ENCODE data around the gene MANEA. TPM values are rescaled to one million over a fixed set of nuclear protein-coding genes. Genes with fewer than 3 reads are reported as not detected.
"Not testable (repeated sequence)": the region's sequence is repeated elsewhere in the genome, so short reads cannot be mapped to it uniquely, and the experiment has no call there.

MANEA gene
- total RNA-seq, 2 donors from 2014 or later, result 10.2 to 11.5 TPM

GRCh38 chr6:95548188-95548786, 29.0 kb upstream of the MANEA start:
- Histone ChIP-seq H3K36me3 (no peaks in the 10 kb centered on the region), H3K4me3 (no peak overlapping the region), H3K27me3 (replicated peaks; ENCODE audit: insufficient read depth) (no peaks in the 10 kb centered on the region), H3K27ac (no peak overlapping the region), H3K9me3 (no peaks in the 10 kb centered on the region), H3K4me1 (replicated peaks) (no peaks in the 10 kb centered on the region)
- DNase-seq (ENCODE audit: low spot score), result no peak
- intact Hi-C loops (cut with DNase I), result no loop called here
- 97% methylated on average over 3 of the region's 3 CpGs for WGBS
- no peak for TF ChIP-seq CTCF (IDR thresholded peaks at IDR 0.05)
- TF ChIP-seq POLR2AphosphoS5 (IDR thresholded peaks at IDR 0.05), result no peak
- TF ChIP-seq POLR2A (IDR thresholded peaks at IDR 0.05), result no peak

- no peak for DNase-seq (ENCODE audit: low spot score)
- TF ChIP-seq POLR2A (IDR thresholded peaks at IDR 0.05) (no peak), POLR2AphosphoS5 (IDR thresholded peaks at IDR 0.05) (no peak), CTCF (IDR thresholded peaks at IDR 0.05) (no peak)
- Histone ChIP-seq H3K27me3 (replicated peaks; ENCODE audit: insufficient read depth) (no peaks in the 10 kb centered on the region), H3K9me3 (no peaks in the 10 kb centered on the region), H3K4me1 (replicated peaks) (no peaks in the 10 kb centered on the region), H3K27ac (no peak overlapping the region), H3K36me3 (no peaks in the 10 kb centered on the region), H3K4me3 (no peak overlapping the region)
- WGBS, result 93% methylated on average over 5 of the region's 5 CpGs
- intact Hi-C loops (cut with DNase I), result no loop called here
Observed at GRCh38 chr6:95551678-95552324, 25.5 kb upstream of the MANEA start.

GRCh38 chr6:95553880-95554279, 23.5 kb upstream of the MANEA start:
- 76% methylated on average over 1 of the region's 1 CpG for WGBS
- TF ChIP-seq POLR2AphosphoS5 (IDR thresholded peaks at IDR 0.05) (no peak), POLR2A (IDR thresholded peaks at IDR 0.05) (no peak), CTCF (IDR thresholded peaks at IDR 0.05) (no peak)
- Histone ChIP-seq H3K4me1 (replicated peaks) (no peaks in the 10 kb centered on the region), H3K36me3 (no peaks in the 10 kb centered on the region), H3K27ac (no peak overlapping the region), H3K9me3 (no peaks in the 10 kb centered on the region), H3K4me3 (no peak overlapping the region), H3K27me3 (replicated peaks; ENCODE audit: insufficient read depth) (no peaks in the 10 kb centered on the region)
- DNase-seq (ENCODE audit: low spot score), result no peak
- intact Hi-C loops (cut with DNase I), result no loop called here

- intact Hi-C loops (cut with DNase I); DNase-seq (ENCODE audit: low spot score); H3K27me3 ChIP-seq (replicated peaks; ENCODE audit: insufficient read depth); H3K27ac ChIP-seq; H3K36me3 ChIP-seq; H3K9me3 ChIP-seq; H3K4me3 ChIP-seq; H3K4me1 ChIP-seq (replicated peaks): not testable (repeated sequence)
- 58% methylated on average over 5 of the region's 5 CpGs for WGBS
Observed at GRCh38 chr6:95560956-95561355, 16.4 kb upstream of the MANEA start.

- Histone ChIP-seq H3K9me3 (no peaks in the 10 kb centered on the region), H3K4me1 (replicated peaks) (no peaks in the 10 kb centered on the region), H3K27ac (no peak overlapping the region), H3K27me3 (replicated peaks; ENCODE audit: insufficient read depth) (no peaks in the 10 kb centered on the region), H3K36me3 (no peaks in the 10 kb centered on the region), H3K4me3 (no peak overlapping the region)
- intact Hi-C loops (cut with DNase I), result no loop called here
- 71% methylated on average over 5 of the region's 5 CpGs for WGBS
- no peak for DNase-seq (ENCODE audit: low spot score)
- TF ChIP-seq POLR2A (IDR thresholded peaks at IDR 0.05) (no peak), CTCF (IDR thresholded peaks at IDR 0.05) (no peak), POLR2AphosphoS5 (IDR thresholded peaks at IDR 0.05) (no peak)
Observed at GRCh38 chr6:95569560-95569959, 7.8 kb upstream of the MANEA start.

All from prostate gland (tissue), 2 donors.